Keratinocyte (primary cell): ENCODE measurements around the gene CYP11A1. TPM values are rescaled to one million over a fixed set of nuclear protein-coding genes. Genes with fewer than 3 reads are reported as not detected.

Source experiments
- DNase-seq: peaks from one replicate; pipeline ENCODE4 v3.0.0-alpha.2; 2011; ENCODE audit warnings: low read depth, missing footprints, low spot score
- FAIRE-seq: peaks from 2 replicates; lab custom pipeline; 2011; peaks lifted over from hg19 to GRCh38; lab: Jason Lieb, UNC
- H2AFZ ChIP-seq: 2 replicates; pipeline ENCODE4 v1.6.0; 2012; ENCODE audit warnings: low read length, control low read depth, inconsistent platforms; ENCODE audit not compliant: control insufficient read depth
- H3K27ac ChIP-seq: 2 replicates; pipeline ENCODE4 v1.5.1; 2011; ENCODE audit warnings: low read length; ENCODE audit not compliant: control insufficient read depth, insufficient read depth
- H3K27me3 ChIP-seq: 3 replicates; pipeline ENCODE4 v1.6.0; 2011; ENCODE audit warnings: low read length; ENCODE audit not compliant: control insufficient read depth, insufficient read depth; ENCODE audit errors: extremely low read depth
- H3K36me3 ChIP-seq, 2 experiments: 2 replicates in 1 of 2; 3 replicates in 1 of 2; pipeline ENCODE4 v1.5.1; 2011; ENCODE audit warnings: low read length in 2 of 2, mild to moderate bottlenecking in 1 of 2; ENCODE audit not compliant: control insufficient read depth in 2 of 2, insufficient read depth in 2 of 2; ENCODE audit errors: extremely low read depth in 1 of 2
- H3K4me1 ChIP-seq: 3 replicates; pipeline ENCODE4 v1.5.1; 2011; ENCODE audit warnings: low read length; ENCODE audit not compliant: control insufficient read depth, insufficient read depth; ENCODE audit errors: extremely low read depth
- H3K4me2 ChIP-seq: 3 replicates; pipeline ENCODE4 v1.6.0; 2011; ENCODE audit warnings: low read depth, low read length; ENCODE audit not compliant: control insufficient read depth, insufficient read depth; ENCODE audit errors: extremely low read depth
- H3K4me3 ChIP-seq, 3 experiments: fragments of 200-600 bp in 1 of 3; sonication (generic) in 1 of 3; 2 replicates in 2 of 3; 3 replicates in 1 of 3; pipeline ENCODE4 v1.5.1; 2011 to 2016; ENCODE audit warnings: low read length in 3 of 3, mild to moderate bottlenecking in 3 of 3, control low read depth in 2 of 3, inconsistent platforms in 1 of 3, low read depth in 1 of 3, mixed read lengths in 1 of 3, mixed run types in 1 of 3, moderate library complexity in 1 of 3; ENCODE audit not compliant: control insufficient read depth in 2 of 3, insufficient read depth in 2 of 3; ENCODE audit errors: extremely low read depth in 1 of 3
- H3K79me2 ChIP-seq: 2 replicates; pipeline ENCODE4 v1.6.0; 2012; ENCODE audit warnings: low read length; ENCODE audit not compliant: control insufficient read depth, insufficient read depth
- H3K9ac ChIP-seq: 3 replicates; pipeline ENCODE4 v1.6.0; 2011; ENCODE audit warnings: low read length; ENCODE audit not compliant: control insufficient read depth, insufficient read depth; ENCODE audit errors: extremely low read depth
- H3K9me1 ChIP-seq: 3 replicates; pipeline ENCODE4 v1.6.0; 2011; ENCODE audit warnings: low read length; ENCODE audit not compliant: control insufficient read depth, insufficient read depth; ENCODE audit errors: extremely low read depth
- H3K9me3 ChIP-seq: 2 replicates; pipeline ENCODE4 v1.5.1; 2012; ENCODE audit warnings: low read depth, low read length; ENCODE audit not compliant: control insufficient read depth
- H4K20me1 ChIP-seq: 3 replicates; pipeline ENCODE4 v1.6.0; 2011; ENCODE audit warnings: low read length; ENCODE audit not compliant: control insufficient read depth, insufficient read depth; ENCODE audit errors: extremely low read depth
- CTCF ChIP-seq, 3 experiments: IDR thresholded peaks in 1 of 3; conservative IDR thresholded peaks in 1 of 3; optimal IDR thresholded peaks in 1 of 3; 2 replicates in 2 of 3; 3 replicates in 1 of 3; pipeline versions ENCODE3 to v1.5.1; 2011; ENCODE audit warnings: low read length in 3 of 3, mild to moderate bottlenecking in 3 of 3, moderate library complexity in 2 of 3, control low read depth in 1 of 3, inconsistent platforms in 1 of 3; ENCODE audit not compliant: insufficient read depth in 2 of 3; ENCODE audit errors: extremely low read depth in 1 of 3
- EZH2 ChIP-seq: IDR thresholded peaks from one replicate; pipeline ENCODE4 v1.6.1; 2012; ENCODE audit warnings: inconsistent platforms, mild to moderate bottlenecking, low read length, moderate library complexity
- dilution Hi-C: fragments of 300-500 bp; cut with MboI; formaldehyde crosslinking; loops from one replicate; pipeline ENCODE4 v1.7.0; 2020; ENCODE audit warnings: low sequenced_read_pairs; ENCODE audit not compliant: extremely low pct_ligation_motif_present
- polyA plus RNA-seq, 5 experiments: library from polyadenylated mRNA; depleted of rRNA in 3 of 5; stranded (reverse) in 3 of 5; stranded (forward) in 1 of 5; unstranded in 1 of 5; fragments of >200 nt; gene quantifications; 1 replicate in 1 of 5; 2 replicates in 3 of 5; 3 replicates in 1 of 5; pipeline versions ENCODE4 v1.2.1 to v1.2.3, GENCODE V29; 2011 to 2012; ENCODE audit warnings: missing spikeins in 2 of 5, low read depth in 1 of 5, low replicate concordance in 1 of 5

The CYP11A1 gene
- polyA plus RNA-seq, 1 donor (not counting 4 experiments of a cell fraction or from before 2014, with no cell fraction given): not detected

GRCh38 chr15:74396146-74396438, 28.6 kb upstream of the CYP11A1 start:
- DNase-seq (no peak), FAIRE-seq (no peak)
- Histone ChIP-seq H3K27ac (peak overlapping the region; percentile 88), H3K36me3 (no peaks in the 10 kb centered on the region), H3K9ac (peak overlapping the region; percentile 75), H3K9me3 (no peaks in the 10 kb centered on the region), H4K20me1 (no peaks in the 10 kb centered on the region), H2AFZ (no peak overlapping the region), H3K4me1 (peaks cover 59% of the 10 kb centered on the region), H3K79me2 (no peaks in the 10 kb centered on the region), H3K9me1 (peaks cover 2% of the 10 kb centered on the region), H3K4me3 (no peak overlapping the region), H3K27me3 (no peaks in the 10 kb centered on the region), H3K4me2 (peak overlapping the region; percentile 74)
- TF ChIP-seq EZH2 (no peak), CTCF (optimal IDR thresholded peaks at IDR 0.05 in 1 of 3, IDR thresholded peaks at IDR 0.05 in 1 of 3, conservative IDR thresholded peaks at IDR 0.05 in 1 of 3; ENCODE audit: extremely low read depth in 1 of 3, insufficient read depth in 2 of 3, low read length in 3 of 3) (no peak)
- dilution Hi-C loops: no loop called here

- DNase-seq: no peak
- H3K9me3 ChIP-seq: no peaks in the 10 kb centered on the region
- no peaks in the 10 kb centered on the region for H3K27me3 ChIP-seq
- TF ChIP-seq EZH2 (no peak), CTCF (optimal IDR thresholded peaks at IDR 0.05 in 1 of 3, IDR thresholded peaks at IDR 0.05 in 1 of 3, conservative IDR thresholded peaks at IDR 0.05 in 1 of 3; ENCODE audit: extremely low read depth in 1 of 3, insufficient read depth in 2 of 3, low read length in 3 of 3) (no peak)
- H3K9ac ChIP-seq: peak overlapping the region; percentile 75
- H2AFZ ChIP-seq: no peak overlapping the region
- H3K79me2 ChIP-seq: no peaks in the 10 kb centered on the region
- H3K27ac ChIP-seq: peak overlapping the region; percentile 88
- no peak for FAIRE-seq
- H4K20me1 ChIP-seq: no peaks in the 10 kb centered on the region
- H3K4me2 ChIP-seq: peak overlapping the region; percentile 30
- peaks cover 54% of the 10 kb centered on the region for H3K4me1 ChIP-seq
- dilution Hi-C loops: no loop called here
- H3K9me1 ChIP-seq: peaks cover 2% of the 10 kb centered on the region
- no peaks in the 10 kb centered on the region for H3K36me3 ChIP-seq
- H3K4me3 ChIP-seq: no peak overlapping the region
Observed at GRCh38 chr15:74395319-74396145, 28.1 kb upstream of the CYP11A1 start.
